Measurements from ENCODE around the gene PLAC9. TPM values are rescaled to one million over a fixed set of nuclear protein-coding genes. Genes with fewer than 3 reads are reported as not detected.
A peak's percentile ranks its signal among the peaks of the same experiment; 100 is the strongest.

The PLAC9 gene
- total RNA-seq, 1 experiment from 2014 or later = not detected

DNA sequence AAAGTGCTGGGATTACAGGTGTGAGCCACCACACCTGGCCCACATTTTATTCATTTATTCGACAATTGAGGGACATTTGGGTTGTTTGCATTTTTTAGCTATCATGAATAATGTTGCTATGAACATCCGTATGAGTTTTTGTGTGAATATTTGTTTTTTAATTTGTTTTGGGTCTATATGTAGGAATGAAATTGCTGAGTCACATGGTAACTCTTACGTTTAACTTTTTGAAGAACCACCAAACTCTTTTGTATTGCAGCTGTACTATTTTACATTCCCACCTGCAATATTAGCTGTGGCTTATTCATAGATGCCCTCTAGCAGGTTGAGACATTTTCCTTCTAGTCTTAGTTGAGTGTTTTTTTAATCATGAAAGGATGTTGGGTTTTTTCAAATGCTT is 14.4 kb downstream of the PLAC9 start:
- no TSS peak for BruUV-seq (replicated peaks)
- peaks cover 4% of the 10 kb centered on the region for H3K27me3 Mint-ChIP-seq (ENCODE audit: unreplicated experiment)
- H3K9me3 Mint-ChIP-seq (ENCODE audit: low read depth, unreplicated experiment) = peaks cover 4% of the 10 kb centered on the region
- H3K4me3 Mint-ChIP-seq (ENCODE audit: low read depth, unreplicated experiment) = no peak overlapping the region
- CTCF ChIA-PET = no interaction called here
- peaks cover 91% of the 10 kb centered on the region for H3K36me3 Mint-ChIP-seq (ENCODE audit: insufficient read depth, unreplicated experiment)
- DNase-seq = no peak
- peaks cover 45% of the 10 kb centered on the region for H3K4me1 Mint-ChIP-seq (ENCODE audit: low read depth, unreplicated experiment)
- TF ChIP-seq, protein P1, sequence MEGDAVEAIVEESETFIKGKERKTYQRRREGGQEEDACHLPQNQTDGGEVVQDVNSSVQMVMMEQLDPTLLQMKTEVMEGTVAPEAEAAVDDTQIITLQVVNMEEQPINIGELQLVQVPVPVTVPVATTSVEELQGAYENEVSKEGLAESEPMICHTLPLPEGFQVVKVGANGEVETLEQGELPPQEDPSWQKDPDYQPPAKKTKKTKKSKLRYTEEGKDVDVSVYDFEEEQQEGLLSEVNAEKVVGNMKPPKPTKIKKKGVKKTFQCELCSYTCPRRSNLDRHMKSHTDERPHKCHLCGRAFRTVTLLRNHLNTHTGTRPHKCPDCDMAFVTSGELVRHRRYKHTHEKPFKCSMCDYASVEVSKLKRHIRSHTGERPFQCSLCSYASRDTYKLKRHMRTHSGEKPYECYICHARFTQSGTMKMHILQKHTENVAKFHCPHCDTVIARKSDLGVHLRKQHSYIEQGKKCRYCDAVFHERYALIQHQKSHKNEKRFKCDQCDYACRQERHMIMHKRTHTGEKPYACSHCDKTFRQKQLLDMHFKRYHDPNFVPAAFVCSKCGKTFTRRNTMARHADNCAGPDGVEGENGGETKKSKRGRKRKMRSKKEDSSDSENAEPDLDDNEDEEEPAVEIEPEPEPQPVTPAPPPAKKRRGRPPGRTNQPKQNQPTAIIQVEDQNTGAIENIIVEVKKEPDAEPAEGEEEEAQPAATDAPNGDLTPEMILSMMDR (IDR thresholded peaks at IDR 0.05; ENCODE audit: unreplicated experiment) = no peak
- intact Hi-C loops (cut with micrococcal nuclease; ENCODE audit: unreplicated experiment) = no loop called here
- no peak overlapping the region for H3K27ac Mint-ChIP-seq (ENCODE audit: unreplicated experiment)

DNA sequence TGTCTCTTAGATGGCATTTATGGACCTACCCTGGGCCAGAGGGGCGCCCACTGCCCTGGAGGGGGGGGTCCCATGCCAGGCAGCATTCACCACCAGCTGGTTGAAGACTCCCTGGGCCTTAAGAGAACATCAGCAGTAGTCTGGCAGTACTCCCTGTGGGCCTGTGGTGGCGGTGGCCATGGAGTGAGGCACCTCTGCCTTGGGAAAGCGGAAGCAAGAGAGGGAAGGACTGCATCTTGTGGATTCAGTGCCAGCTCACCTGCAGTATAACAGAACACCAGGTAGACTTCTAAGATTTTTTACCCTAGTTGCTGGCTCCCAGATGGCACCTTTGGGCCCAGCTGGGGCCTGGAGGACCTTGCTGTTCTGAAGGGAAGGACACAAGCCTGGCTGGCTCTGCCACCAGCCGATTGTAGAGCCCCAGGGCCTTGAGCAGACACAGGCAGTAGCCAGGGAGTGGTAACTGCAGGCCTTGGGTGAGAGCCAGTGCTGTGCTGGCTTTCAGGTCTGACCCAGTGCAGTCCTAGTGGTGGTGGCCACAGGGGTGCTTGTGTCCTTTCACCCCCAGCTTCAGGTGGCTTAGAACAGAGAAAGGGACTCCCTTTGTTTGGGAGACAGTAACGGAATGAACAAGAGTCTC is 15.8 kb downstream of the PLAC9 start:
- Mint-ChIP-seq H3K9me3 (ENCODE audit: low read depth, unreplicated experiment) (peaks cover 4% of the 10 kb centered on the region), H3K4me1 (ENCODE audit: low read depth, unreplicated experiment) (peaks cover 54% of the 10 kb centered on the region), H3K27ac (ENCODE audit: unreplicated experiment) (peak overlapping the region; percentile 55), H3K27me3 (ENCODE audit: unreplicated experiment) (no peaks in the 10 kb centered on the region), H3K4me3 (ENCODE audit: low read depth, unreplicated experiment) (no peak overlapping the region), H3K36me3 (ENCODE audit: insufficient read depth, unreplicated experiment) (peaks cover 100% of the 10 kb centered on the region)
- CTCF ChIA-PET = interaction anchor here (1.4 kb wide), 1 partner anchor 10 kb away, joined by 3 read pairs; no protein-coding TSS in a partner anchor
- intact Hi-C loops (cut with micrococcal nuclease; ENCODE audit: unreplicated experiment) = no loop called here
- TF ChIP-seq, protein P1 (IDR thresholded peaks at IDR 0.05; ENCODE audit: unreplicated experiment) = no peak
- no peak for DNase-seq
- BruUV-seq (replicated peaks) = no TSS peak

DNA sequence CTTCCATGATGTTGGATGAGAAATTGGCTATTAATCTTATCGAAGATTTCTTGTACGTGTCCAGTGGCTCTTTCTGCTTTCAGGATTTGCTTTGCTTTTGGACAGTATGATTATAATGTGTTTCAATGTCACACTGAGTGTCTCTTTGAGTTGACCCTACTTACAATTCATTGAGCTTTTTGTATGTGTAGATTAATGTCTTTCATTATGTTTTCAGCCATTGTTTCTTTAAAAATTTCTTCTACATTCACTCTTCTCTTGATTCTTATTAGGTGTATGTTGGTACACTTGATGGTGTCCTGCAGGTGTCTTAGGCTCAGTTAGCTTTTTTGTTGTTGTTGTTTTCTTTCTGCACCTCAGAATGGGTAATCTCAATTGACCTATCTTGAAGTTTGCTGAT is 16.6 kb downstream of the PLAC9 start:
- peaks cover 53% of the 10 kb centered on the region for H3K4me1 Mint-ChIP-seq (ENCODE audit: low read depth, unreplicated experiment)
- H3K4me3 Mint-ChIP-seq (ENCODE audit: low read depth, unreplicated experiment) = no peak overlapping the region
- TF ChIP-seq, protein P1 (IDR thresholded peaks at IDR 0.05; ENCODE audit: unreplicated experiment) = no peak
- CTCF ChIA-PET = interaction anchor here (1.4 kb wide), 1 partner anchor 9 kb away, joined by 3 read pairs; no protein-coding TSS in a partner anchor
- H3K27ac Mint-ChIP-seq (ENCODE audit: unreplicated experiment) = peak overlapping the region; percentile 55
- no peak for DNase-seq
- H3K27me3 Mint-ChIP-seq (ENCODE audit: unreplicated experiment) = no peaks in the 10 kb centered on the region
- peaks cover 4% of the 10 kb centered on the region for H3K9me3 Mint-ChIP-seq (ENCODE audit: low read depth, unreplicated experiment)
- H3K36me3 Mint-ChIP-seq (ENCODE audit: insufficient read depth, unreplicated experiment) = peaks cover 100% of the 10 kb centered on the region
- no TSS peak for BruUV-seq (replicated peaks)
- intact Hi-C loops (cut with micrococcal nuclease; ENCODE audit: unreplicated experiment) = no loop called here

DNA sequence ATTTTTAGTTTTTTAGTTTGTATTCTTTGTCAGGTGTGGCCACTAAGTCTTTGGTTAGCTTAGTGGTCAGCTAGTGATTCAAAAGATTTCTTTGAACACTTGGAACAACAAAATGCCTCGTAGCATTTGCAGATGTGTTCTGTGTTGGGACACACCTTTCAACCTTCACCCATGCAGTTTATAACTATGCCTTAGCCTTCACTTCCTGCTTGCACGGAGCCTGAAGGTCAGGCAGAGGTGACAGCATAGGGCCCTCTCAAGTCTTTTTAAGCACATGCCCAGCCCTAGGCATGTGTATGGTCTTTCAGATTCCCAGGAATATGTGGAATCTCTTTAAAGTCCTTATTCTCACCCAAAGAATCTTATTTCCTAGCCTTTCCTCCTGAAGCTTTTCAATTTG is 17.6 kb downstream of the PLAC9 start:
- H3K9me3 Mint-ChIP-seq (ENCODE audit: low read depth, unreplicated experiment) = peaks cover 4% of the 10 kb centered on the region
- peak overlapping the region; percentile 74 for H3K27ac Mint-ChIP-seq (ENCODE audit: unreplicated experiment)
- TF ChIP-seq, protein P1 (IDR thresholded peaks at IDR 0.05; ENCODE audit: unreplicated experiment) = no peak
- CTCF ChIA-PET = interaction anchor here (1.4 kb wide), 1 partner anchor 8 kb away, joined by 3 read pairs; no protein-coding TSS in a partner anchor
- no peak for DNase-seq
- intact Hi-C loops (cut with micrococcal nuclease; ENCODE audit: unreplicated experiment) = no loop called here
- peaks cover 100% of the 10 kb centered on the region for H3K36me3 Mint-ChIP-seq (ENCODE audit: insufficient read depth, unreplicated experiment)
- no peaks in the 10 kb centered on the region for H3K27me3 Mint-ChIP-seq (ENCODE audit: unreplicated experiment)
- H3K4me1 Mint-ChIP-seq (ENCODE audit: low read depth, unreplicated experiment) = peaks cover 49% of the 10 kb centered on the region
- H3K4me3 Mint-ChIP-seq (ENCODE audit: low read depth, unreplicated experiment) = no peak overlapping the region
- BruUV-seq (replicated peaks) = no TSS peak

All from Calu3 (cell line).